SU-DHL-6 (cell line): ENCODE measurements around the gene PPP1R14C.

ENCODE experiments used
- H2AFZ ChIP-seq: fragments of 200-600 bp; sonication (generic); 2 replicates; pipeline ENCODE4 v1.6.1; 2014; ENCODE audit warnings: low read depth, mild to moderate bottlenecking, moderate library complexity, mixed read lengths, antibody characterized with exemption, low read length; ENCODE audit not compliant: severe bottlenecking
- H3F3A ChIP-seq: fragments of 200-600 bp; shearing (Covaris generic); 2 replicates; pipeline ENCODE4 v1.6.0; 2016; ENCODE audit warnings: antibody characterized with exemption, mild to moderate bottlenecking; ENCODE audit not compliant: insufficient read depth
- H3K27ac ChIP-seq: fragments of 200-600 bp; sonication (generic); 2 replicates; pipeline ENCODE4 v1.5.1; 2016; ENCODE audit warnings: low read depth, mild to moderate bottlenecking, low read length, moderate library complexity, mixed read lengths
- H3K27me3 ChIP-seq: fragments of 200-600 bp; sonication (generic), shearing (Covaris generic); 2 replicates; pipeline ENCODE4 v1.6.0; 2014; ENCODE audit warnings: mild to moderate bottlenecking, low read length
- H3K36me3 ChIP-seq: fragments of 200-600 bp; sonication (generic); 2 replicates; pipeline ENCODE4 v1.6.1; 2014; ENCODE audit warnings: mild to moderate bottlenecking, low read length, mixed read lengths
- H3K4me2 ChIP-seq: fragments of 300-600, 200-600 bp; shearing (Covaris generic), sonication (generic); 2 replicates; pipeline ENCODE4 v1.6.0; 2014; ENCODE audit warnings: low read length, low read depth, mild to moderate bottlenecking; ENCODE audit not compliant: poor library complexity, severe bottlenecking
- H3K4me3 ChIP-seq: fragments of 200-600 bp; sonication (generic); 2 replicates; pipeline ENCODE4 v1.5.1; 2014; ENCODE audit warnings: antibody characterized with exemption, low read length, mild to moderate bottlenecking, mixed read lengths; ENCODE audit not compliant: insufficient read depth, poor library complexity, severe bottlenecking
- H3K79me2 ChIP-seq: fragments of 200-600 bp; sonication (generic); 2 replicates; pipeline ENCODE4 v1.6.1; 2014; ENCODE audit warnings: mild to moderate bottlenecking, low read length, moderate library complexity; ENCODE audit not compliant: insufficient read depth
- H3K9ac ChIP-seq: fragments of 200-600 bp; sonication (generic); 2 replicates; pipeline ENCODE4 v1.7.0; 2014; ENCODE audit warnings: mild to moderate bottlenecking, low read length
- H3K9me2 ChIP-seq: fragments of 200-600 bp; sonication (generic); replicated peaks from 2 replicates; pipeline ENCODE4 v1.6.1; 2014; ENCODE audit warnings: low read length; ENCODE audit not compliant: insufficient read depth
- H3K9me3 ChIP-seq: fragments of 200-600 bp; sonication (generic); 2 replicates; pipeline ENCODE4 v1.6.1; 2014; ENCODE audit warnings: low read length, mixed read lengths; ENCODE audit not compliant: insufficient read depth
- H4K20me1 ChIP-seq: fragments of 200-600 bp; sonication (generic); 2 replicates; pipeline ENCODE4 v1.6.1; 2014; ENCODE audit warnings: low read depth, mild to moderate bottlenecking, antibody characterized with exemption, low read length, moderate library complexity, mixed read lengths
- CTCF ChIP-seq: fragments of 200-600 bp; sonication (generic); IDR thresholded peaks from one replicate; pipeline ENCODE4 v1.5.1; 2017; ENCODE audit warnings: antibody characterized with exemption, mild to moderate bottlenecking, low read length, moderate library complexity; ENCODE audit not compliant: insufficient read depth, poor library complexity, severe bottlenecking
- EZH2phosphoT487 ChIP-seq: fragments of 200-600 bp; sonication (generic), shearing (Covaris generic); conservative IDR thresholded peaks from 2 replicates; pipeline ENCODE4 v1.6.1; 2018; ENCODE audit warnings: mild to moderate bottlenecking, antibody characterized with exemption, low read length, moderate library complexity, mixed read lengths

The PPP1R14C gene

GRCh38 chr6:150183966-150184365, 41.1 kb downstream of the PPP1R14C start:
- H3K9me2 ChIP-seq: no peaks in the 10 kb centered on the region
- no peaks in the 10 kb centered on the region for H3K27me3 ChIP-seq
- TF ChIP-seq EZH2phosphoT487 (no peak), CTCF (no peak)
- H3K9me3 ChIP-seq: no peaks in the 10 kb centered on the region
- H3K9ac ChIP-seq: no peak overlapping the region
- no peak overlapping the region for H3K4me2 ChIP-seq
- H3K79me2 ChIP-seq: no peaks in the 10 kb centered on the region
- no peak overlapping the region for H2AFZ ChIP-seq
- H4K20me1 ChIP-seq: no peaks in the 10 kb centered on the region
- no peak overlapping the region for H3K4me3 ChIP-seq
- no peaks in the 10 kb centered on the region for H3K36me3 ChIP-seq
- no peak overlapping the region for H3K27ac ChIP-seq
- no peaks in the 10 kb centered on the region for H3F3A ChIP-seq

GRCh38 chr6:150184850-150185731, 42.2 kb downstream of the PPP1R14C start:
- peak overlapping the region; percentile 11 for H3K4me2 ChIP-seq
- H2AFZ ChIP-seq: peak overlapping the region; percentile 15

GRCh38 chr6:150185732-150186117, 42.9 kb downstream of the PPP1R14C start:
- Histone ChIP-seq H3K27ac (no peak overlapping the region), H4K20me1 (no peaks in the 10 kb centered on the region), H3K36me3 (no peaks in the 10 kb centered on the region), H2AFZ (no peak overlapping the region), H3K4me2 (no peak overlapping the region), H3K79me2 (no peaks in the 10 kb centered on the region), H3K9me2 (no peaks in the 10 kb centered on the region), H3K9ac (no peak overlapping the region), H3F3A (no peaks in the 10 kb centered on the region), H3K9me3 (no peaks in the 10 kb centered on the region), H3K4me3 (no peak overlapping the region), H3K27me3 (no peaks in the 10 kb centered on the region)
- TF ChIP-seq EZH2phosphoT487 (no peak), CTCF (no peak)

More at GRCh38 chr6:150184850-150185731, 42.2 kb downstream of the PPP1R14C start:
- H3K27ac ChIP-seq: no peak overlapping the region
- no peaks in the 10 kb centered on the region for H3K9me3 ChIP-seq
- no peak overlapping the region for H3K4me3 ChIP-seq
- no peaks in the 10 kb centered on the region for H3K36me3 ChIP-seq
- H4K20me1 ChIP-seq: no peaks in the 10 kb centered on the region
- no peaks in the 10 kb centered on the region for H3K27me3 ChIP-seq
- no peaks in the 10 kb centered on the region for H3F3A ChIP-seq
- no peaks in the 10 kb centered on the region for H3K9me2 ChIP-seq
- no peaks in the 10 kb centered on the region for H3K79me2 ChIP-seq
- H3K9ac ChIP-seq: no peak overlapping the region
- no peak for TF ChIP-seq EZH2phosphoT487
- no peak for TF ChIP-seq CTCF
